Pons (tissue), 1 donor: ENCODE results near the gene SIGLEC1.

Source experiments
- DNase-seq: peaks from one replicate; pipeline ENCODE4 v3.0.0-alpha.2; 2016; ENCODE audit warnings: low spot score

Gene SIGLEC1

DNA sequence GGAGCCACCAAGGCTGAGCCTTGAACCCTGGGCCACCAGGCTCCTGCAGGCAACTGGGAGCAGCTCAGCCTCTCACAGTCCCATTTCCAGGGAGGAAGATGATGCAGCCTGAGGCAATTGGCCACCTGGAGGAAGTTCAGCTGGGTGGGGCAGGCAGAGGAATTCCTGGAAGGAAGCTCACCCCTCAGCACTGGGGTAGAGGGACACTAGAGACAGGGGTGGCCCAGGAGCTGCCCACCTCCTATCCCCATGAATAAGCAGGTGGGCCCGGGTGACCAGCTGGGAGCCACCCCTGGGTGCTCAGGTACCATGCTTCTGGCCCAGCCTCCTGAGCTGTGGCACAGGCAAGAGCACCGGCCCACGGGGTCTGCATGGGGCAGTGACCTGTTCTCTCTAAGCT lies 16.5 kb upstream of the SIGLEC1 start:
- no peak for DNase-seq

DNA sequence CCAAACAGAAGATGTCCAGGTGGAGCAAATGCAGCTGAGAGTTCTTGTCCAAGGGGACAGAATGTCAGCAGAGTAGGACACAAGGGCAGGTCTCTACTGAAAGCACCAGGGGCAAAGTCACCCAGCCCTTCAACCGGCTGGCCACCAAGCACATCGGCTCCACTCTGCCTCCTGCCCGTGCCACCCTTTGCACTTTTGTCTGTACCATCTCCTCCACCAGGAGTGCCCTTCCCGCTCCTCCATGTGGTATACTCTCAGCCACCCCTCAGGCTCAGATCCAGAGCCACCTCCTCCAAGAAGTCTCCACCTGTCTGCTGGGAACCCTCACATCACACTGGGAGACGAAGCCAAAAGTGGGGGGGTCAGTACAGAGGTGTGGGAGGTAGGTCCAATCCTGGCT lies 16.0 kb upstream of the SIGLEC1 start:
- no peak for DNase-seq

- no peak for DNase-seq
These were observed 15.1 kb upstream of the SIGLEC1 start for GRCh38 chr20:3727401-3728021.

DNA sequence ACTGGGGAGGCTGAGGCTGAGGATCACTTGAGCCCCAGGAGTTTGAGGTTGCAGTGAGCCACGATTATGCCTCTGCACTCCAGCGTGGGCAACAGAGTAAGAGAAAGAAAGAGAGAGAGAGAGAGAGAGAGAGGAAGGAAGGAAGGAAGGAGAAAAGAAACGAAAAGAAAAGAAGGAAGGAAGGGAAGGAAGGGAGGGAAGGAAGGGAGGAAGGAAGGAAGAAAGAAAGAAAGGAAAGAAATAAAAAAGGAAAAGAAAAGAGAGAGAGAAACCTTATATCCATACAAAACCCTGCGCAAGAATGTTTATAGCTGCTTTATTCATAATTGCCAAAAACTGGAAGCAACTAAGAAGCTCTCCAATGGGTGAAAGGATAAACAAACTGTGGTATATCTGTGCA lies 12.0 kb upstream of the SIGLEC1 start:
- no peak for DNase-seq

GRCh38 chr20:3723284-3723683 lies 10.9 kb upstream of the SIGLEC1 start:
- DNase-seq = no peak

DNA sequence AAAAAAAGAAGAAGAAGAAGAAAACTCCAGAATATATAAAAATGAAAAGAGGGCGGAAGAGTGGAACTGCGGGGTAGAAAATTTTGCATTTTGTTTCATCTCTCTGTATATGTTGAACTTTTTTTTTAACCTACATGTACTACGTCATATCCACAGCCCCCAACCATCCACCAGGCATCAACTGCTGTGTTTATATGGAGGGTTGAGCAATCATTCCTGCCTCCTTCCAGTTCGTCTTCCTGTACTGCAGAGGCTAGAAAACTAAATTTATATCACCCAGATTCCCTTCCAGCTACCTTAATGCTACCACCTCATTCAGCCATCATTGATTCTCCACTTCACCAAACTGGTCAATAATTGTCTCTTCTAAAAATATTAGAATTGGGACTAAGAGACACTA lies 9.5 kb upstream of the SIGLEC1 start:
- no peak for DNase-seq

DNA sequence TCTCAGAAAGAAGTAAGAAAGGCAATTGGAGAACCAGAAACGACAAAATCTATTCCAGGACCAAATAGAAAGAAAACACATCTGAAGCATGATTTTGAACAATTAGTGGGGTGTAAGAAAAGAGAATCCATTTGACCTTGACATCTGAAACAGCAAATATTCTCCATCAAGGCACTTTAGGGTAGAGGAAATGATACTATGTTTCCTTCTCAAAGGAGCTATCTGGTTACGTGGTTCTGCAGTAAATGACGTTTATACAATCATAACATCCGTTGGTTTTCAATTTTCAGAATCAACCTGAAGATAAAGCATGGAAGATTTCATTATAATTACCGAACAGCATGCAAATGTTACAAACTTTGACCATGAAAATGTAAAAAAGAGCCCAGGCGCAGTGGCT lies 8.2 kb upstream of the SIGLEC1 start:
- DNase-seq = no peak

DNA sequence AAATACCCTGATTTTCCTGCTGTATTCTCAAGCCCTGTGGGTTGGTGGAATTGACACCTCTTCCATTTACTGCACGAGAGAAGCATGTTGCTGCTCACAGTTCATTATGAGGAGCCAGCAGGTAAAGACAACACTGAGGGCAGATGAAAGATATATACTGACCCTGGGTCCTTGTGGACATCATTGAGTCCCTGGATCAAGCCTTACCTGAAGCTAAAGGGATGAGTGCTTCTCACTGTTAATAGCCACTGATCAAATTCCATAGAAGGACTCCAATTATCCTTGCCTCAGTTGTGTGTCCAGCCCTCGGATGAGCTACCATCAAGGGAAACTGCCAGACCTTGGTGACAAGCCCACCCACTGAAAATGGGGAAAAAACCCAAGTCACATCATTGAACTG lies 7.7 kb upstream of the SIGLEC1 start:
- DNase-seq = no peak

GRCh38 chr20:3719046-3719445 lies 6.6 kb upstream of the SIGLEC1 start:
- DNase-seq = no peak

GRCh38 chr20:3716195-3716834 lies 3.9 kb upstream of the SIGLEC1 start:
- DNase-seq = no peak

DNA sequence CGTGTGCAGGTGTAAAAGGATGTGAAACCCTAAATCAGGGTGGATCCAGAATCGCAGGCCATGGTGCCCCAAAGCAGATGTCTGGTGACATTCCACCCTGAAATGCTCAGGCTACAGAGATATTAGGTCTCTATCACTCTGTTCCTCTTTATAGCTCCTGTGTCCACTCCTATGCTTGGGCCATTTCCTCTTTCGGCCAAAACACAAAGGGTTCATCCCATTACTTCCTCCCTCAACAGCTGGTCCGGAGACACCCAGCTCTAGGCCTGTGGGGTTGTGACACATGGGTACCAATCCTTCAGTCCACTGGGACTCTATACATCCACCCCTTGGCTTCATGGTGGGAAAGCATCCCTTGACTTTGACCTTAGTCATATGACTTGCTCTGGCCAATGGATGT lies 1.7 kb upstream of the SIGLEC1 start:
- peak; percentile 71 for DNase-seq

GRCh38 chr20:3711484-3711941 lies 887 bp downstream of the SIGLEC1 start:
- no peak for DNase-seq

DNA sequence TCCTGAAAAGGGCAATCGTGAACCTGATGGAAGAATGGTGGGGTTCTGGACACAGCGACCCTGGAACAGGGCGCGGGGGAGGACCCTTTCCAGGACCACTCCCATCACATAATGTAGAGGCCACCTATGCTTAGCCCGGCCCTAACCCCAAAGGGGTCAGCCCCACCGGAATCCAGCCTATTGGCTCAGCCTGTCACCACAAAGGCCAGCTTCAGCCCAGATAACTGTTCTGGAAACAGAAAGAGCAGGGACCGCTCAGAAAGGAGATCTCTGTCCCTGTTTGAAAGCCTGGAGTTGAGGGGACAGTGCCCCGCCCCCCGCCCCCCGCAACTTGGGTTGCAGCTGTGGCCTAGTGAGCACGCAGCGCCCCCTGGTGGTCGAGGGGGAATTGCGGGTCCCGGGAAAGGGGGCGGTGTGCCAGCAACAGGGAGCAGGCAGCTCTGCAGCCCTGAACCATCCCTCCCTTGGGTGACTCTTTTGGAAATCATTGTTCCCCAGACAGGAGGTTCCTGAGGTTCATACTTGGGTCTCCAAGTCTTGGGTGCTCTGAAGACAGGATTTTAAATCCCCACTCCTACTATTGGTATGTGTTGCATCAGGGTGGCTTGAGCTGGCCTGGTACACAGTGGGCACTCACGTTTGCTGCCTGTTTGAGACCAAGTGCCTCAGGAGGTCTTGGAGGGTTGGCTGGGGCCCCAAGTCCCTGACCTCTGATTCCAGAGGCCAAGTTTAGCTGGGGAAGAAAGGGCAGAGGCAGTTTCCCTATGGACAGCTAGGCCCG lies 1.5 kb downstream of the SIGLEC1 start:
- DNase-seq = peak; percentile 31

DNA sequence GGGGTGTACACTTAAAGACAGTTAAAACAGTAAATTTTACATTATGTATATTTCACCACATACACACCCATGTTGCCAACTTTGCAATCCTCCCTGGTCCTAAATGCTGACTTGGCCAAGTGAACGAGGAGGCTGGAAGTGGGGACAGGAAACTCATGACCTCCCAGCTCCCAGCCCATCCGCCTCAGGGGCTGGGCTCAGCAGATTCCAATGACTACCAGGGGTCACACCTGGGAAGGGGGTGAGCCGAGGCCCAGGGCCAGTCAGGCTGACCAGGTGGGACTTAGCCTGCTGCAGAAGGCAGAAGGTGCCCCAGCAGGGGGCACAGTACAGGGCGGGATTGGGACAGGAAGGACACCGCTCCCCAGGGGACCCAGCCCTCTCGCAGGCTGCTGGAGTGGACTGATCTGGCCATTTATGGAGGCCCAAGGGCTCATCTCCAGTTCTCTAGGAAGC lies 2.4 kb downstream of the SIGLEC1 start:
- DNase-seq = no peak

DNA sequence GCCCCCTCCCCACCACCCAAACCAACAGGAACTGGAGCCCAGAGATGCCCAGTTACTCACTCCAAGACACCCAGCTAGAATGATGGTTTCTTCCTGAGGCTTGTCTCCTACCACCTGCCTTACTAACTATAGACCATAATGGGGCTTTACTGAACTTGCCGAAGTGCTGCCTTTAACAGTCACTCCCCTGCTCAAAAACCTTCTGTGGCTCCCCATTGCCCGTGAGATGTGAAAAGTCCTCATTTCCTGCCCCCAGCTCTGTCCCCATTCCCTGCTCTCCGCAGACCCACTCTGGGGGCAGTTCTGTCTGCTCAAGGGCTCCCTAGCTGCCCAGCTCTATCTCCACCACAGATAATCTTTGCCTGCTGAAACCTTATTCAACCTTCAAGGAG lies 4.9 kb downstream of the SIGLEC1 start:
- no peak for DNase-seq

DNA sequence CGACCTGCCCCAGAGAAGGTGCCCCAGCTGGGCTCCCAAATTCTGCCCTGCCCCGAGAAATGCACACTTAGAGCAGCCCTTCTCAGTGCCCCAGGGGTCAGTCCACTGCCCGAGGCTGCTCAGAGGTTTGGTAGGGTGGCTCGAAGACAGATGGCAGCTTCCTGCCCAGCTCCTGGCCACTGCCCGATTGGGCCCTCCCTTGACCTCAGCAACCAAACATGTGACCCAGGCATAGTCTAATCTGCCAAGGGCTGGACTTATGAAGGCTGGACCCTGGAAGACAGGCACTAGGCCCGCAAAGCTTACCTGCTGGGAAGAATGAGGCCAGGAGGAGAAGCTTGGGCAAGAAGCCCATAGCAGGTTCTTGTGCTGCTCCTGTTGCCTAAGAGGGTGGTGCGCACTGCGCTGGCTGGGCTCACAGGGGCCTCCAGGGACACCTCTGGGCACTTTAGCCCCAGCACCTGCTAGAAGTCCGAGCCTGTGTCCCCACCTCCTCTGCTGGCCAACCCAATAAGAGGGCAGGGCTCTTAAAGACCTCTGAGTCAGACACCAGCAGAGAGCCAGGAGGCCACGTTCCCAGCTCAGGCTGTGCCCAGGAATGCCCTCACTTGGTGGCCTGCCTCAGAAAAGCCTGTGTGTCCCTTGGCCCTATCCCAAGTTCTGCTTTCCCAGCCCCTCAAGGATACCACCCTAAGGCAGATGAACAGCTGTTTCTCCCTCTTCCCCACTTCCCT lies 5.5 kb downstream of the SIGLEC1 start:
- DNase-seq = no peak

DNA sequence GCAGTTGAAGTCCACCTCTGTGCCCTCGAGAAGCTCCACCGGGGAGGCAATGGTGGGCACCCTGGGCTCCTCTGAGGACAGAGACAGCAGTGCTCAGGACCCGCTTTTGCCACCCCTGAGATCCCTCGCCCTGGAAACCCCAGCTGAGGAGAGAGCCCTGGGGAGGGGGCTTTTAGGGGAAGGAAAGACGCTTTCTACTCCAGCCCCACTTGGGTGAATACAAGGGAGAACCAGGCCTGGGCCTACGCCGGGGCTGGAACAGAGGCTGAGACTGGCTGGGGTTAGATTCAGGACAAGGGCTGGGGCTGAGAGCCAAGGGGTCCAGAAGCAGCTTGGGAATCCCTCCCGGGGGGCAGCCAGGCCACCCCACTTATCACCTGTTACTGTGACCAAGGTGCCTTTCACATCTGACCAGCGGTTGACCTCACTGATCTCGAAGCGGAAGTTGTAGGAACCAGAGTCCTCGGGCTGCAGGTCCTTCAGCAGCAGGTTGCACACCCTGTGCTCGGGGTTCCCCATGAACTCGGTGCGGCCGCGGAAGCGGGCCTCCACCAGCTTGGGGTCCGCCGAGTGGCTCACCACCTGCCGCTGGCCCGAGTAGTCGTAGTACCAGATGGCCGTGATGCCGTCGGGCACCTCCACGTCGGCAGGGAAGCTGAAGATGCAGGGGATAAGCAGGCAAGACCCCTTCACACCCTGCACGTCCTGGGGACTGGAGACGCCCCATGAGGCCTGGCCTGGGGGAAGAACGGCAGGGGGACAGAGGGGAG lies 6.2 kb downstream of the SIGLEC1 start:
- DNase-seq = no peak

- no peak for DNase-seq
These were observed 6.9 kb downstream of the SIGLEC1 start for GRCh38 chr20:3705491-3705969.

GRCh38 chr20:3704087-3704486 lies 8.3 kb downstream of the SIGLEC1 start:
- no peak for DNase-seq

- no peak for DNase-seq
These were observed 9.6 kb downstream of the SIGLEC1 start for GRCh38 chr20:3702611-3703391.
